Transverse colon (tissue), 4 donors: ENCODE results near the gene IRAK4. TPM values are rescaled to one million over a fixed set of nuclear protein-coding genes. Genes with fewer than 3 reads are reported as not detected.

Experiments used
- DNase-seq: peaks from one replicate; pipeline ENCODE4 v3.0.0-alpha.2; 2019
- H3K27ac ChIP-seq, 4 donors: fragments of 200-600 bp; sonication (generic); 2 replicates each; pipeline ENCODE4 v1.5.1; 2016 to 2018; ENCODE audit warnings: inconsistent platforms in 4 of 4
- H3K27me3 ChIP-seq: fragments of 200-600 bp; sonication (generic); 2 replicates; pipeline ENCODE4 v1.5.1; 2017; ENCODE audit warnings: inconsistent platforms
- H3K36me3 ChIP-seq, 4 donors: fragments of 200-600 bp; sonication (generic); 2 replicates each; pipeline ENCODE4 v1.5.1; 2017 to 2019; ENCODE audit warnings: inconsistent platforms in 4 of 4
- H3K4me1 ChIP-seq, 4 donors: fragments of 200-600 bp; sonication (generic); 2 replicates each; pipeline ENCODE4 v1.5.1; 2017 to 2020; ENCODE audit warnings: inconsistent platforms in 4 of 4
- H3K4me3 ChIP-seq, 4 donors: fragments of 200-600 bp; sonication (generic); 1 replicate in 1 of 4; 2 replicates in 3 of 4; pipeline versions ENCODE4 v1.5.1 to v1.6.1; 2017 to 2019; ENCODE audit warnings: inconsistent platforms in 4 of 4
- H3K9me3 ChIP-seq, 2 donors: fragments of 200-600 bp; sonication (generic); 2 replicates each; pipeline ENCODE4 v1.5.1; 2017 to 2019; ENCODE audit warnings: inconsistent platforms in 2 of 2
- CTCF ChIP-seq, 5 experiments: fragments of 200-600 bp in 3 of 5; fragments of 450-650 bp in 2 of 5; sonication (generic) in 3 of 5; IDR thresholded peaks; 1 replicate in 2 of 5; 2 replicates in 3 of 5; pipeline ENCODE4 v1.5.1; 2016 to 2017; ENCODE audit warnings: antibody characterized with exemption in 5 of 5, inconsistent platforms in 3 of 5, mild to moderate bottlenecking in 2 of 5, moderate library complexity in 1 of 5
- EP300 ChIP-seq: sonication (generic); formaldehyde crosslinking; IDR thresholded peaks from one replicate; pipeline ENCODE4 v1.6.1; 2017; ENCODE audit warnings: antibody characterized with exemption, low read depth
- POLR2A ChIP-seq: fragments of 450-650 bp; IDR thresholded peaks from one replicate; pipeline ENCODE4 v1.6.1; 2016; ENCODE audit warnings: antibody characterized with exemption, mild to moderate bottlenecking, moderate library complexity
- POLR2AphosphoS5 ChIP-seq, 3 donors: sonication (generic); formaldehyde crosslinking; IDR thresholded peaks; one replicate each; pipeline ENCODE4 v1.6.1; 2016; ENCODE audit warnings: antibody characterized with exemption in 3 of 3
- WGBS, 2 donors: methylation state at CpG; one replicate each; pipeline ENCODE4 v1.1.5; 2018; ENCODE audit warnings: low coverage in 1 of 2; 5-methylcytosine and 5-hydroxymethylcytosine counted together
- in situ Hi-C, 4 donors: fragments of 200-750 bp; cut with MboI; loops; one replicate each; pipeline versions ENCODE4 v1.15.0 to v1.15.1; 2017; ENCODE audit warnings: low sequenced_read_pairs in 3 of 4, low pct_ligation_motif_present in 1 of 4, low pct_unique_long_range_greater_than_20kb in 1 of 4
- intact Hi-C: fragments of 100-400 bp; cut with DNase I; formaldehyde crosslinking; loops from one replicate; pipeline ENCODE4 v1.15.1; 2023; ENCODE audit warnings: low total_unique reads
- total RNA-seq, 4 donors: library from RNA; depleted of rRNA; stranded (reverse); fragments of >200 nt; gene quantifications; one replicate each; pipeline ENCODE4 v1.1.0, GENCODE V29; 2016

IRAK4 gene
- total RNA-seq, 4 donors from 2014 or later, result 6.6 to 39.7 (median 19.0) TPM

GRCh38 chr12:43805149-43805859 is 46.6 kb downstream of the IRAK4 start:
- no peaks in the 10 kb centered on the region for H3K27me3 ChIP-seq
- no peaks in the 10 kb centered on the region for H3K9me3 ChIP-seq
- peaks cover 11 to 33% (median 19%) of the 10 kb centered on the region in 4 donors for H3K4me1 ChIP-seq
- WGBS, 2 donors, result 4 to 11% methylated on average over 20 of the region's 20 CpGs
- DNase-seq, result no peak
- peak overlapping the region; percentile 83 to 100 (median 94) for H3K4me3 ChIP-seq
- in situ Hi-C loops, result loop anchor here in 1 of 4 donors (5.0 kb wide), 1 partner anchor 48 kb away; the partner anchor contains the start of genes IRAK4 and PUS7L
- peak overlapping the region; percentile 97 to 99 (median 98) for H3K27ac ChIP-seq
- peaks cover 0 to 17% (median 4%) of the 10 kb centered on the region in 4 donors for H3K36me3 ChIP-seq
- intact Hi-C loops, result no loop called here
- no peak for TF ChIP-seq EP300
- TF ChIP-seq POLR2AphosphoS5 (IDR thresholded peaks at IDR 0.05), result no peak
- TF ChIP-seq POLR2A, result no peak
- TF ChIP-seq CTCF (IDR thresholded peaks at IDR 0.05), result no peak

GRCh38 chr12:43805860-43806736 is 47.3 kb downstream of the IRAK4 start, which contains the start of gene TWF1:
TSS of gene TWF1 (minus strand) at chr12:43806317. CDS start at chr12:43806245, 72 bp downstream.
- intact Hi-C loops (no loop called here), in situ Hi-C loops (loop anchor here in 1 of 4 donors (5.0 kb wide), 1 partner anchor 49 kb away; the partner anchor contains the start of genes IRAK4 and PUS7L)
- Histone ChIP-seq H3K4me1 (peaks cover 11 to 33% (median 19%) of the 10 kb centered on the region in 4 donors), H3K27me3 (no peaks in the 10 kb centered on the region), H3K27ac (peak within 1 kb of the TSS; percentile 97 to 99 (median 98)), H3K4me3 (peak within 1 kb of the TSS; percentile 83 to 100 (median 94)), H3K36me3 (peaks cover 0 to 9% (median under 1%) of the 10 kb centered on the region in 4 donors), H3K9me3 (no peaks in the 10 kb centered on the region)
- TF ChIP-seq POLR2AphosphoS5 (IDR thresholded peaks at IDR 0.05) (peak; percentile 57 to 84 (median 81)), CTCF (IDR thresholded peaks at IDR 0.05) (peak in 4 of 5 experiments; percentile 33 to 60 (median 53)), POLR2A (peak; percentile 79), EP300 (no peak)
- WGBS, 2 donors, result 0% methylated on average over 4 to 43 of the region's 89 CpGs
- peak; percentile 92 for DNase-seq

- peaks cover 11 to 33% (median 19%) of the 10 kb centered on the region in 4 donors for H3K4me1 ChIP-seq
- 2 to 10% methylated on average over 3 of the region's 3 CpGs for WGBS, 2 donors
- in situ Hi-C loops (loop anchor here in 1 of 4 donors (5.0 kb wide), 1 partner anchor 49 kb away; the partner anchor contains the start of genes IRAK4 and PUS7L), intact Hi-C loops (no loop called here)
- H3K36me3 ChIP-seq, result peaks cover 0 to 3% (median 0%) of the 10 kb centered on the region in 4 donors
- no peaks in the 10 kb centered on the region for H3K27me3 ChIP-seq
- no peak for DNase-seq
- no peak for TF ChIP-seq CTCF (IDR thresholded peaks at IDR 0.05)
- no peak for TF ChIP-seq POLR2A
- TF ChIP-seq POLR2AphosphoS5 (IDR thresholded peaks at IDR 0.05), result no peak
- no peak for TF ChIP-seq EP300
- peak overlapping the region; percentile 97 to 99 (median 98) for H3K27ac ChIP-seq
- H3K9me3 ChIP-seq, result no peaks in the 10 kb centered on the region
- peak overlapping the region; percentile 83 to 100 (median 94) for H3K4me3 ChIP-seq
Measured at GRCh38 chr12:43806737-43807072, 48.0 kb downstream of the IRAK4 start.
